Vagina (tissue), 2 donors: Measurements from ENCODE around the gene TRPM1. TPM values are rescaled to one million over a fixed set of nuclear protein-coding genes. Genes with fewer than 3 reads are reported as not detected.

Source experiments
- DNase-seq, 2 donors: peaks; one replicate each; pipeline ENCODE4 v3.0.0-alpha.2; 2017; ENCODE audit errors: extremely low spot score in 2 of 2
- H3K27ac ChIP-seq: fragments of 200-600 bp; sonication (generic); one replicate; pipeline ENCODE4 v1.5.1; 2019
- H3K27me3 ChIP-seq: fragments of 200-600 bp; sonication (generic); one replicate; pipeline ENCODE4 v1.5.1; 2019
- H3K36me3 ChIP-seq, 2 donors: fragments of 200-600 bp; sonication (generic); one replicate each; pipeline ENCODE4 v1.5.1; 2017 to 2019
- H3K4me1 ChIP-seq: fragments of 200-600 bp; sonication (generic); one replicate; pipeline ENCODE4 v1.5.1; 2019
- H3K4me3 ChIP-seq, 2 donors: fragments of 200-600 bp; sonication (generic); 1 replicate in 1 of 2; 2 replicates in 1 of 2; pipeline ENCODE4 v1.5.1; 2016 to 2019
- H3K9me3 ChIP-seq: fragments of 200-600 bp; sonication (generic); one replicate; pipeline ENCODE4 v1.5.1; 2019
- CTCF ChIP-seq, 3 experiments: fragments of 450-650 bp in 2 of 3; fragments of 200-600 bp in 1 of 3; sonication (generic) in 1 of 3; IDR thresholded peaks; one replicate each; pipeline ENCODE4 v1.5.1; 2017 to 2019; ENCODE audit warnings: antibody characterized with exemption in 3 of 3, mild to moderate bottlenecking in 2 of 3, moderate library complexity in 2 of 3
- POLR2A ChIP-seq, 2 donors: fragments of 450-650 bp; IDR thresholded peaks; one replicate each; pipeline ENCODE4 v1.6.1; 2017; ENCODE audit warnings: antibody characterized with exemption in 2 of 2, mild to moderate bottlenecking in 2 of 2, moderate library complexity in 2 of 2
- POLR2AphosphoS5 ChIP-seq, 2 donors: sonication (generic); formaldehyde crosslinking; IDR thresholded peaks; one replicate each; pipeline ENCODE4 v1.9.0; 2017; ENCODE audit warnings: antibody characterized with exemption in 2 of 2, mild to moderate bottlenecking in 2 of 2, low read depth in 1 of 2; ENCODE audit not compliant: insufficient read depth in 1 of 2
- intact Hi-C: fragments of 100-400 bp; cut with DNase I; formaldehyde crosslinking; loops from one replicate; pipeline ENCODE4 v1.15.1; 2023
- total RNA-seq: library from RNA; depleted of rRNA; stranded (reverse); fragments of >200 nt; gene quantifications from one replicate; pipeline ENCODE4 v1.2.3, GENCODE V29; 2016

TRPM1 gene
- total RNA-seq, 1 donor from 2014 or later: not detected

- Histone ChIP-seq H3K27me3 (no peaks in the 10 kb centered on the region), H3K4me3 (no peak overlapping the region), H3K9me3 (no peaks in the 10 kb centered on the region), H3K4me1 (peaks cover 8% of the 10 kb centered on the region), H3K27ac (no peak overlapping the region), H3K36me3 (no peaks in the 10 kb centered on the region)
- no peak for TF ChIP-seq POLR2A (IDR thresholded peaks at IDR 0.05)
- no peak for TF ChIP-seq POLR2AphosphoS5 (IDR thresholded peaks at IDR 0.05; ENCODE audit: insufficient read depth in 1 of 2, low read depth in 1 of 2)
- TF ChIP-seq CTCF (IDR thresholded peaks at IDR 0.05): no peak
- intact Hi-C loops: no loop called here
- no peak for DNase-seq
These were observed 787 bp downstream of the TRPM1 start for GRCh38 chr15:31100738-31101137.

DNA sequence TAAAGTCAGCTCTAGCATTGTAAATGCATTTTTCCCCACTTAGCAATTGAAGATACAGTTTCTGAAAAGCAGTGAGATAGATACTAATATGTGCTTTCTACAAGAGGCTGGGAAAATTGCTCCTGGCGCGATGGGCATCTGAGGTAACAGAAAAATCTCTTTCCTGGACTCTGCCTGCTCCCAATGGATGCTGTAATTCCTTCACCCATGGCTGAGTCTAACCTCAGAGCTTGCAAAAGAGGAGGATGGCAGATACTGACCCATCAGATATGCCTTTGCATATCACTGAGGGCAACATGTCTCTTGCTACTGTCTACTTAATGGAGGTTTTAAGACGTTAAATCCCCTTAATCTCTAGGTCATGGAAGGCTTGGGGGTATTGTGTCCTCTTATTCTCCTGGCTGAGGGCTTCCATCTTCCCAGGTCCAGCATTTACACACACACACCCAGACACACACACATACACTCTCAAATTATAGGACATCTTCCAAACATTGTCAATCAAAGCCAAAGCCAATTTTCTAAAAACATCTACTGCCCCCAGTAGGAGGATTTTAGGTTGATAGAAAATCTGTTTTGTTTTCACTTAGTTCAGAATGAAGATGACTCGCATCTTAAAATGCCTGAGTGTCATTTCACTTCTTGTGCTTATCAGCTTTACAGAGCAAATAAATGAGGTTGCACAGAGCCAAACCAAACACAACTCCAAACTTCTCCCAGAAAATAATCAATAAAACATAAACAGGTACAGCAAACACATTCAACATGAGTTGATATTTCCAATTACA is 2.4 kb downstream of the TRPM1 start:
- Histone ChIP-seq H3K4me3 (no peak overlapping the region), H3K36me3 (no peaks in the 10 kb centered on the region), H3K27ac (no peak overlapping the region), H3K4me1 (no peaks in the 10 kb centered on the region), H3K9me3 (no peaks in the 10 kb centered on the region), H3K27me3 (no peaks in the 10 kb centered on the region)
- intact Hi-C loops: no loop called here
- no peak for DNase-seq
- TF ChIP-seq POLR2A (IDR thresholded peaks at IDR 0.05) (no peak), CTCF (IDR thresholded peaks at IDR 0.05) (no peak), POLR2AphosphoS5 (IDR thresholded peaks at IDR 0.05; ENCODE audit: insufficient read depth in 1 of 2, low read depth in 1 of 2) (no peak)

DNA sequence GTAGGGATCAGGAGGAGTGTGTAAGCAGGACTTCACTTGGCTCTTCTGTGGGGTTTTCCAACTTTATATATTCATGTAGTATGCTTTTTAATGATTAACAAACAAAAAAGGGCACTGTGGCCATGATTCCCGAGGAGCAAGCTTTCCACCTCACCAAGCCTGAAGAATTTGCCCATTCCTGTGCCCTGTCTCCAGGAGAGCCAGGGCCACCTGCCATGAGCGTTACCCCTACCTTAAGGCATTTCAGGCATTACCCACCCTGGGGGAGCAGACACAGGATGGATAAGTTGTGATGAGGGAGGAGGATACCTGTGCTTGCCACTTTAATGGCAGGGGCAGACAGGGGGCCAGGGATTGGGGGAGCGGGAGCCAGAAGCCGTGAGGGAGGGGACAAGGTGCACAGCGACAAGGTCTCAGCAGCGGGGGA is 3.0 kb downstream of the TRPM1 start:
- H3K4me1 ChIP-seq: no peaks in the 10 kb centered on the region

GRCh38 chr15:31096563-31096962 is 5.0 kb downstream of the TRPM1 start:
- no peak overlapping the region for H3K4me3 ChIP-seq
- no peaks in the 10 kb centered on the region for H3K9me3 ChIP-seq
- H3K27ac ChIP-seq: no peak overlapping the region
- H3K4me1 ChIP-seq: peaks cover 10% of the 10 kb centered on the region
- intact Hi-C loops: no loop called here
- no peaks in the 10 kb centered on the region for H3K27me3 ChIP-seq
- TF ChIP-seq POLR2AphosphoS5 (IDR thresholded peaks at IDR 0.05; ENCODE audit: insufficient read depth in 1 of 2, low read depth in 1 of 2): no peak
- TF ChIP-seq CTCF (IDR thresholded peaks at IDR 0.05): no peak
- TF ChIP-seq POLR2A (IDR thresholded peaks at IDR 0.05): no peak
- DNase-seq: no peak
- no peaks in the 10 kb centered on the region for H3K36me3 ChIP-seq

More for the DNA sequence above, 3.0 kb downstream of the TRPM1 start:
- Histone ChIP-seq H3K27me3 (no peaks in the 10 kb centered on the region), H3K4me3 (no peak overlapping the region), H3K9me3 (no peaks in the 10 kb centered on the region), H3K27ac (no peak overlapping the region), H3K36me3 (no peaks in the 10 kb centered on the region)
- TF ChIP-seq POLR2A (IDR thresholded peaks at IDR 0.05) (no peak), POLR2AphosphoS5 (IDR thresholded peaks at IDR 0.05; ENCODE audit: insufficient read depth in 1 of 2, low read depth in 1 of 2) (no peak), CTCF (IDR thresholded peaks at IDR 0.05) (no peak)
- DNase-seq: no peak
- intact Hi-C loops: no loop called here

DNA sequence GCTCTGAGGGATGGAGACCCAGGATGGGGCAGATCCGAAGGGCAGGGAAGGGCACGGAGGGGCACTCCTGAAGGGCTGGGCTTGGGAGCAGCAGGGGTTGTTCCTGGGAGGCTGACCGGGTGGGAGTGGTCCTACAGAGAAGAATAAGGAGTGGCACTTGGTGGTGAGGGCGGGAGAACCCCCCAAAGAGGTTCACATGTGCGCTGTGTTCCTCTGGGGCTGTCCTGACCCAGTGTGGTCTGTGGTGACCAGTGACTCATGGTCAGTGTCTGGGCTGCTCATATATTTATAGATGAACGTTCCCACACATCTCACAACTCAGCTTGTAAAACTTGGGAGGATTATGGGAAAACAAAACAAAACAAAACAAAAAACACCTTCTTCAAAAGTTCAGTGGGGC is 10.0 kb downstream of the TRPM1 start:
- Histone ChIP-seq H3K4me3 (no peak overlapping the region), H3K27me3 (no peaks in the 10 kb centered on the region), H3K27ac (no peak overlapping the region), H3K9me3 (no peaks in the 10 kb centered on the region), H3K36me3 (no peaks in the 10 kb centered on the region), H3K4me1 (peaks cover 14% of the 10 kb centered on the region)
- intact Hi-C loops: no loop called here
- DNase-seq: no peak
- TF ChIP-seq POLR2A (IDR thresholded peaks at IDR 0.05) (no peak), POLR2AphosphoS5 (IDR thresholded peaks at IDR 0.05; ENCODE audit: insufficient read depth in 1 of 2, low read depth in 1 of 2) (no peak), CTCF (IDR thresholded peaks at IDR 0.05) (no peak)
